Activated T-cell treated with anti-CD3 and anti-CD28 coated beads, Interleukin-2, amount 50 U/mL, for 72 hours (primary cell): ENCODE data around the gene GNA14. TPM values are rescaled to one million over a fixed set of nuclear protein-coding genes. Genes with fewer than 3 reads are reported as not detected.
"Not testable (repeated sequence)": the region's sequence is repeated elsewhere in the genome, so short reads cannot be mapped to it uniquely, and the experiment has no call there.

ENCODE experiments used
- ATAC-seq, 2 donors: fragments of 150-1000 bp; cut with Tn5 transposase; replicated peaks in 1 of 2; 2 replicates each; pipeline ENCODE4 v1.10.0; 2021; ENCODE audit warnings: moderate library complexity in 2 of 2, mild to moderate bottlenecking in 1 of 2
- DNase-seq, 2 donors: peaks; one replicate each; pipeline ENCODE4 v3.0.0; 2021 to 2022; ENCODE audit warnings: mixed read lengths in 1 of 2
- H3K27ac Mint-ChIP-seq: one replicate; pipeline ENCODE4 v1.8.0; 2022; ENCODE audit warnings: mild to moderate bottlenecking, moderate library complexity, mixed read lengths
- H3K27me3 Mint-ChIP-seq: one replicate; pipeline ENCODE4 v1.8.0; 2022; ENCODE audit warnings: low read depth, mixed read lengths
- H3K36me3 Mint-ChIP-seq, 2 donors: one replicate each; pipeline ENCODE4 v1.8.0; 2022; ENCODE audit warnings: mixed read lengths in 2 of 2, mild to moderate bottlenecking in 1 of 2; ENCODE audit not compliant: insufficient read depth in 2 of 2
- H3K4me1 Mint-ChIP-seq: one replicate; pipeline ENCODE4 v1.8.0; 2022; ENCODE audit warnings: low read depth, mixed read lengths
- H3K4me3 Mint-ChIP-seq, 2 donors: one replicate each; pipeline ENCODE4 v1.8.0; 2022; ENCODE audit warnings: mild to moderate bottlenecking in 2 of 2, mixed read lengths in 2 of 2, moderate library complexity in 2 of 2
- H3K9me3 Mint-ChIP-seq, 2 donors: one replicate each; pipeline ENCODE4 v1.8.0; 2022; ENCODE audit warnings: mixed read lengths in 2 of 2
- total RNA-seq, 2 donors: library from RNA; stranded (reverse); gene quantifications; one replicate each; pipeline ENCODE4 v1.2.3, GENCODE V29; 2022

Gene GNA14
- total RNA-seq, 2 donors from 2014 or later, result 0.29 TPM; not detected in 1

DNA sequence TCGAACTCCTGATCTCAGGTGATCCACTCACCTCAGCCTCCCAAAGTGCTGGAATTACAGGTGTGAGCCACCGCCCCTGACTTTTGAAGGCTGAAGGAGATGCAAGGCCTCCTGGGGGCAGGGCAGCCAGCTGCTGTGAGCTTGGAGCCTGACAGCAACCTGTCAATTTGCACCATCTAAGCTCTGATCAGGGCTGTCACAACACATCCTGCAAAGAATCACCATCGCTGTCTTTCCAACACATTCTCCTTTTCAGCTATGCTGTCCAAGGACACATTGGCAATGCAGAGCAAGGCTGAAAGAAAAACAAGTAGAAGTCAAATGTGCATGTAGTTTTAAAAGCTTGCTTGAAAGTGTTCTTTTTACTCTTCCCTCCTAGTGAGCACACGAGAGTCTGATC is 54.6 kb downstream of the GNA14 start:
- Mint-ChIP-seq H3K36me3 (no peaks in the 10 kb centered on the region), H3K27me3 (no peaks in the 10 kb centered on the region), H3K4me1 (peaks cover 12% of the 10 kb centered on the region), H3K9me3 (no peaks in the 10 kb centered on the region), H3K27ac (no peak overlapping the region), H3K4me3 (no peak overlapping the region)
- ATAC-seq (no peak), DNase-seq (no peak)

DNA sequence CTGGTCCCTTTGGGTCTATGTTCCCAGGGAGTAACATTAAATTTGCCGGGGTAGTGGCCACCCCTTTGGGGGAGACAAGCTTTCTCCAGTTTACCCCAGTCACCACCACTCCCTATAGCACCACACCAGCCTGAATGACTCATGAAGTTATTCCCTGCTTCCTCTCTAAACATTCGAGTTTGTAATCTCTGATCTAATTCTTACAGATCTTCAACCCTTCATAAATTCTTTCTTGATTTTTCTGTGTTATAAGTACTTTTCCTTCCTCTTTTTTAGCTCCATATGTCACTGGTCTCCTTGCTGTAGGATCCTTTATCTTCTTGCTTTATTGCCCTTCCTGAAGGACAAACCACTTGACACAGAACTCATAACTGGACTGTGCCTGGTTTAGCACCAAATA is 55.6 kb downstream of the GNA14 start:
- Mint-ChIP-seq H3K27me3 (no peaks in the 10 kb centered on the region), H3K4me3 (no peak overlapping the region), H3K9me3 (no peaks in the 10 kb centered on the region), H3K4me1 (peaks cover 12% of the 10 kb centered on the region), H3K27ac (no peak overlapping the region), H3K36me3 (no peaks in the 10 kb centered on the region)
- no peak for ATAC-seq
- no peak for DNase-seq

DNA sequence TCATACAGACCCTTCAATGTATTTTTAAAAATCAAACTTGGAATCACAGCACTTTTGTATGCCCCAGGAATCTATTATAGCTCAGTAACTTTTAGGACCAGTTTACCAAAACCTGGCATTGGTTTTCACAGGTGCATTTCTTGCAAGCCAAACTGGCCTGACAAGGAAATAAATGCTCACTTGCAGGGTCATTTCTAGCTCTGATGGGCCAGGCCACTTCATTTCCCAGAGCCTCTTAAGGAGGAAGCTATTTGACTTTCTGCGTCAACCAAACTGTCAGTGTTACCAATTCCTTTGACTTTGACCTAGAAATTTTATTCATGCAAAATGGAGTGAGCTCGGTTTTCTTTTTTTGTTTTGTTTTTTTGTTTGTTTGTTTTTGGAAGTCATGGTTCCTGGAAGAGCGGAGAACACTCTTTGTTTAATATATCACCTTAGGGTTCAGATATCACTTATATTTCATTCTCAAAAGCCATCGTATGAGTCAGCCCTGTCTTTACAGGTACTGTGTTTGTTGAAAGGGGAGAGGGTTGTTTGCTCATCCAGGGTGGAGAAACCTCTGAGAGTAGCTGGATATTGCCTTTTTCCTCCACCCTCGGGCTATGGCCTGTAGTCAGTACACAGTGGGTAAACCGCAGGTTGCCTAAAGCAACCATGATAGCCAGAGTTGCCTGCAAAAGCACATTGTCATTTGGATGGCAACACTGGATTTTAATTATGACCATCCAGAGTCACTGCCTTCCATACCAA is 58.9 kb downstream of the GNA14 start:
- no peaks in the 10 kb centered on the region for H3K36me3 Mint-ChIP-seq
- H3K9me3 Mint-ChIP-seq, result no peaks in the 10 kb centered on the region
- no peak for DNase-seq
- H3K27ac Mint-ChIP-seq, result no peak overlapping the region
- ATAC-seq, result no peak
- no peaks in the 10 kb centered on the region for H3K4me1 Mint-ChIP-seq
- no peaks in the 10 kb centered on the region for H3K27me3 Mint-ChIP-seq
- no peak overlapping the region for H3K4me3 Mint-ChIP-seq

DNA sequence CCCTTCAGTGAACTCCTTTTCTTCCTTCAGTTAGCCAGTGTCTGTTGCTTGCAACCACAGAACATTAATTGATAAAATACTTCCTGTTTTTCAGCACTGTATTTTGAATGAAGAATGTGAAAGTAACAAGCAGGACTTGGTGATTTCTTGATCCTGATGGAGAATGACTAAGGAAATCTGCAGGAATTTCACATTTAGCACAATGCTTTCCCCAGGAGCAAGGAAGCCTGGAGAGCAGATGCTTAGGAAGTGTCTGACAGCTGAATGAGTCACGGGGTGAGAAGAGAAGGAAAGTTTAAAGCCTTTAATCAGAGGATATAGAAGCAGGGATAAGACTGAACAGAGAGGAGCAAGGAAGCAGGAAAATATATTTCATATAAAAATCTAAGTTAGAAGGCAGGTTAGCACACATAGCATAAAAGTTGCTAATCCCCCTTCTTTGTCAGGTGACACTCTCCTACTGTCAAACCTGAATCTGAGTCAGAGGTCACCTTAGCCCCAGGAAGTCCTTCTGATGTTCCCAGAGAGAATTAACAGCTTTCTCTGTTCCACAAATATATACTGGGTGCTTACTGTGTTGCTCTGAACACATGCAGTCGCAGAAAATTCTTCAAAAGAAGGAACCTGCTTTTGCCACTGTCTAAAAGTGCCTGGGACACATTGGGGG is 59.7 kb downstream of the GNA14 start:
- no peak overlapping the region for H3K4me3 Mint-ChIP-seq
- H3K9me3 Mint-ChIP-seq, result no peaks in the 10 kb centered on the region
- H3K27me3 Mint-ChIP-seq, result peaks cover 5% of the 10 kb centered on the region
- no peak overlapping the region for H3K27ac Mint-ChIP-seq
- ATAC-seq, result no peak
- DNase-seq, result no peak
- no peaks in the 10 kb centered on the region for H3K36me3 Mint-ChIP-seq
- no peaks in the 10 kb centered on the region for H3K4me1 Mint-ChIP-seq

DNA sequence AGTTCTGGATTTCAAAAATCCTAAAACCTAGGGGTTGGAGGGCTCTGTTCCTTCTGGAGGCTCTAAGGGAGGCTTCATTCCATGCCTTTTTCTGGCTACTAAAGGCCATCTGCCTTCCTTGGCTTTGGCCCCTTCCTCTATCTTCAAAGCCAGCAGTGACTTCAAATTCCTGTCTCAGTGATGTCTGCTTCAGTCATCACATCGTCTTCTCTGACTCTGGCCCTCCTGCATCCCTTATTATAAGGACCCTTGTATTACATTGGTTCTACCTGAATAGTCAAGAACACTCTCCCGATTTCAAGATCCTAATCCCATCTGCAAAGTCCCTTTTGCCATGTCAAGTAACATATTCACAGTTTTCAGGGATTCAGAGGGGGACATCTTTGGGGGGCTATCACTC is 60.3 kb downstream of the GNA14 start:
- no peak overlapping the region for H3K4me3 Mint-ChIP-seq
- DNase-seq (no peak), ATAC-seq (no peak)
- H3K4me1 Mint-ChIP-seq, result no peaks in the 10 kb centered on the region
- H3K36me3 Mint-ChIP-seq, result no peaks in the 10 kb centered on the region
- H3K27me3 Mint-ChIP-seq, result peaks cover 10% of the 10 kb centered on the region
- H3K27ac Mint-ChIP-seq, result no peak overlapping the region
- no peaks in the 10 kb centered on the region for H3K9me3 Mint-ChIP-seq

DNA sequence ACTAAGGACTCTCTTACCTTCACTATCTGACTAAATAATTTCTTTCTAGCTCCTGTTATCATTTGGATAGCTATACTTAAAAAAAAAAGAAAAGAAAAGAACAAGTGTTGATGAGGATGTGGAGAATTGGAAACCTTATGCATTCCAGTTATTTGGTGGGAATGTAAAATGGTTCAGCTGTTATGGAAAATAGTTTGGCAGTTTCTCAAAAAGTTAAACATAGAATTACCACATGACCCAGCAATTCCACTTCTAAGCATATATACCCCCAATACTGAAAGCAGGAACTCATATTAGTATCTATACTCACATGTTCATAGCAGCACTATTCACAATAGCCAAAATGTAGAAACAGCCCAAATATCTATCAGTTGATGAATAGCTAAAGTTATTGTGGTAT is 61.1 kb downstream of the GNA14 start:
- Mint-ChIP-seq H3K9me3 (no peaks in the 10 kb centered on the region), H3K4me3 (no peak overlapping the region), H3K36me3 (no peaks in the 10 kb centered on the region)

DNA sequence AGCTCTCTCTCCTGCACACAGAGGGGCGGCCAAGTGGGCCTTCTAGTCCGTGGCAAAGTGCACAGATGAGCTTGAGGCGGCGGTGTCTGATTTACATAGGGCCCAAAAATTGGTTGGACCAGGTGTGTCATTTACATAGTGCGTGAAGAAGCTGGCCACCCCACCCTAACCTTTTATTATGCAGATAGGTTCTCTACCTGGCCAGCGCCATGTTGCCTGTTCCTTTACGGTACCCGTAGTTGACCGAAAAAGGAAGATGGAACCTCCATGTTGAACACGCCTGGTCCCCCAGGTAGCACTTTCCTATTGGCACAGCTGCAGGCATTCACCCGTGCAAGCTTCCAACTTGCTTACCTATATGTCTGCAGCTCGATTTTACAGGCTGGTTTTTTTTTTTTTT is 61.5 kb downstream of the GNA14 start:
- Mint-ChIP-seq H3K27ac (no peak overlapping the region), H3K4me1 (no peaks in the 10 kb centered on the region), H3K4me3 (no peak overlapping the region), H3K9me3 (no peaks in the 10 kb centered on the region), H3K36me3 (no peaks in the 10 kb centered on the region), H3K27me3 (peaks cover 17% of the 10 kb centered on the region)
- no peak for DNase-seq
- ATAC-seq, result no peak

More for the DNA sequence above, 61.1 kb downstream of the GNA14 start:
- H3K27me3 Mint-ChIP-seq, result peaks cover 17% of the 10 kb centered on the region
- no peaks in the 10 kb centered on the region for H3K4me1 Mint-ChIP-seq
- H3K27ac Mint-ChIP-seq, result no peak overlapping the region
- no peak for ATAC-seq
- no peak for DNase-seq

DNA sequence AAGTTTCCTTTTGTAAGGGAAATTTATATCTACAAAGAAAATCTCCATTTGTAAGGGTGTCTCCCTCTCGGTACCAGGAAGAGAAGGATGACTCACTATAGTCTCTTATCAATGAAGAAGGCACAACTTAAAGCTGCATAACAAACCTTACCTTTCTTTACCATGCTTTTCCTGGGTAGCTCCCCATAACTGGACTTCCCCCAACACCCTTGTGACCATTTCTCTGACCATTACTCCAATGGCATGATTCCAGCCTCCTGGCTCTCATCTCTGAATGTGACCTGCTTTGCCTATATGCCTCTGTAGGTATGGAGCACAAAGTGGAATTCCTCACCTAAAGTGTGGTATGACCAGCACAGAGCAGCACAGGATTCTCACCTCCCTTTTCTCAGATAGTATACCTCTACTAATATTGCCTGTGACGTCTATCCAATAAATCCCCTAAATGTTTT is 62.8 kb downstream of the GNA14 start:
- no peaks in the 10 kb centered on the region for H3K36me3 Mint-ChIP-seq
- H3K4me3 Mint-ChIP-seq, result no peak overlapping the region
- H3K27ac Mint-ChIP-seq, result no peak overlapping the region
- no peaks in the 10 kb centered on the region for H3K9me3 Mint-ChIP-seq
- no peaks in the 10 kb centered on the region for H3K4me1 Mint-ChIP-seq
- ATAC-seq (no peak), DNase-seq (no peak)
- peaks cover 17% of the 10 kb centered on the region for H3K27me3 Mint-ChIP-seq

DNA sequence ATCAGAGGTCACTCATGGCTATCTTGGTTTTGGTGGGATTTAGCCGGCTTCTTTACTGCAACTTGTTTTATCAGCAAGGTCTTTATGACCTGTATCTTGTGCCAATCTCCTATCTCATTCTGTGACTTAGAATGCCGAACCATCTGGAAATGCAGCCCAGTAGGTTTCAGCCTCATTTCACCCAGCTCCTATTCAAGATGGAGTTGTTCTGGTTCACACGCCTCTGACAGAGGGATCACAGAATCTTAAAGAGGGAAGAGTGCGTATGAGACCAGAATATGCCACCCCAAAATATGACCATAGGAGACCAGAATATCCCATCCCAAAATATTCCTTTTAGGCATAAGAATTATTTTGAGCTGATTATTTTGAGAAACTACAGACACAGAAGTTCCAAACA is 63.2 kb downstream of the GNA14 start:
- H3K9me3 Mint-ChIP-seq, DNase-seq, H3K36me3 Mint-ChIP-seq, H3K4me3 Mint-ChIP-seq, H3K4me1 Mint-ChIP-seq, ATAC-seq, H3K27ac Mint-ChIP-seq: not testable (repeated sequence)
- peaks cover 17% of the 10 kb centered on the region for H3K27me3 Mint-ChIP-seq

DNA sequence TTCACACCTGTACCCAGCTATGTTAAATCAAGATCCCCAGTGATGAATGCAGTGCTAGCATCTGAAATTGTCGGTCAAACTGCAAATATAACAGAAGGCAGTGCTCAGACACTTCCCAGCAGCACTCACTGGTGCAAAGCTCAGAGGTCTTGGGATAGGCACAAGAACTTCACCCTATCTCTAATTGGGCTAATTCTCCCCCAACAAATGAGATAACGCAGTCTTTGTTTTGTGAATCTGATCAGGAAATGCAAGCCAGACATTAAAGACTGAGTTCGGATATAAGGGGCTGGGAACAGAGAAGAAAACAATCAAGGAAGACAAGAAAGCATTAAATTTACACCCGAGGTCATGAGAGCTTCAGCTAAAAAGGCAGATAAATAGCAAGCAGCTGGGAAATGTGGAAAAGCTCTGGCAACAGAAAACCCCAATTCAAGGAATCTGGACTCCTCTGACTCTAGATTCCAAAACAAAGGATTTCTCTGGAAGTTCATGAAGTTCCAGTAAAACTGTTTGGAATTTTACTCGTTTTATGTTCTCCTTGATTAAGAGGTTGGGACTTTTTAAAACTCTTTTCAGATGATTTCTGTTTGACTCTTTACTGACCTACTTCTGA is 65.1 kb downstream of the GNA14 start:
- no peak overlapping the region for H3K27ac Mint-ChIP-seq
- no peaks in the 10 kb centered on the region for H3K36me3 Mint-ChIP-seq
- H3K27me3 Mint-ChIP-seq, result peaks cover 17% of the 10 kb centered on the region
- ATAC-seq (no peak), DNase-seq (no peak)
- no peak overlapping the region for H3K4me3 Mint-ChIP-seq
- no peaks in the 10 kb centered on the region for H3K4me1 Mint-ChIP-seq
- no peaks in the 10 kb centered on the region for H3K9me3 Mint-ChIP-seq

DNA sequence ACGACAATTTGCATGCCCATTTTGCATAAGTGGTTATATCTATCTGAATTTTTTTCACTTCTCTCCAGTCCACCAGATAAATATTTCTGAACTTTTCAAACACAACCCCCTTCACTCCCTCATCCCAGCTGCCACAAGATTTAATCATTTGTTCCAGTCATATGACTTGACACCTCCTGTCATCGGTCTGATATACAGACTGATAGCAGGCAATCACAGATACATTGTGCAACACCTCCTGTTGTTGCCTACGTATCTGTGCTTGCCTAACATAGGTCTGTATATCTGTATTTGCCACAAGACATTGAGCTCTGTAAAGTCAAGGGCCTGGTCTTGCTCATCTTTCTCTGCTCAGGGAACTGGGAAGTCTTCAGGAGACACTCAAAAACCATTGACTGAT is 65.6 kb downstream of the GNA14 start:
- no peaks in the 10 kb centered on the region for H3K4me1 Mint-ChIP-seq
- ATAC-seq (no peak), DNase-seq (no peak)
- no peak overlapping the region for H3K27ac Mint-ChIP-seq
- peaks cover 20% of the 10 kb centered on the region for H3K27me3 Mint-ChIP-seq
- H3K4me3 Mint-ChIP-seq, result no peak overlapping the region
- H3K9me3 Mint-ChIP-seq, result no peaks in the 10 kb centered on the region
- no peaks in the 10 kb centered on the region for H3K36me3 Mint-ChIP-seq

DNA sequence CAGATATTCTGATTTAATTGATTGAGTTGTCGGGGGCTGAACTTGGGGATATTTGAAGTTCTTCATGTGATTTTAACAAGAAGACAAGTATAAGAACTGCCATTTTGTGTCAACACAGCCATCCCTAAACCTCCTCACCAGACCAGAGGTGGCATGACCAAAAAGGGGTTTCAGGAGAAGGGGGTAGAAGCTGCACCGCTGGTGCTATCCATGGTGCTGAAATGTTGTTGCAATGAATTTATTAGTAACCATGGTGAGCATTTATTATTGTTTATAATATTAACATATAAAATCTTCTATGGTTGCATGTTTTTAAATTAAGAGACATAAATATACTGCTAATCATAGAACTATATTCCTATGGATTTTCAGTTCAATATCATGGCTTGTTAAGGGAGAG is 72.3 kb downstream of the GNA14 start:
- Mint-ChIP-seq H3K27me3 (peaks cover 8% of the 10 kb centered on the region), H3K27ac (no peak overlapping the region), H3K4me1 (no peaks in the 10 kb centered on the region), H3K36me3 (no peaks in the 10 kb centered on the region), H3K4me3 (no peak overlapping the region), H3K9me3 (no peaks in the 10 kb centered on the region)
- DNase-seq (no peak), ATAC-seq (no peak)

DNA sequence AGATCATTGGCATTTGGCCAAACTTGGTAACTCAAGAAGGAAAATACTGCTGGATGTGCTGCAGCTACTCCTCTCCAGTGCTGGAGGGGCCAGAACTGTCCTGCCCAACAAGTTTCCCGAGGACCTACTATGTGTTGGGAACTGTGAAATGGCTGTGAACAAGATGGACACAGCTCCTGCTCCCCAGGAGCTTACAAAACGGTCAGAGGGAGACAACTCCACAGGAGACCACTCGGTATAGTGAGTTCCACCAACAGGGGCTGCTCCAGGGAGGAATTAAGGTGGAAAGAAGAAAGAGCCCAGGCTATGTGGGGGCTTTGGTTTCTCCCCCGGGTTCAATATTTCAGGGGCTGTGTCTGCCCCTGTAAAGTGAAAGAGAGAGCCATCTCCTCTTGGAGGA is 78.8 kb downstream of the GNA14 start:
- Mint-ChIP-seq H3K9me3 (no peaks in the 10 kb centered on the region), H3K36me3 (no peaks in the 10 kb centered on the region), H3K27me3 (peaks cover 19% of the 10 kb centered on the region), H3K27ac (no peak overlapping the region), H3K4me1 (no peaks in the 10 kb centered on the region), H3K4me3 (no peak overlapping the region)
- DNase-seq (no peak), ATAC-seq (no peak)
